H1 (cell line): ENCODE measurements around the gene TXNDC12.
"Not testable (repeated sequence)": the region's sequence is repeated elsewhere in the genome, so short reads cannot be mapped to it uniquely, and the experiment has no call there.

Experiments
- EZH2 ChIP-seq: fragments of 200-600 bp; sonication (generic); IDR thresholded peaks from 2 replicates; pipeline ENCODE4 v1.7.1; 2012; ENCODE audit warnings: low read depth, mild to moderate bottlenecking, moderate library complexity, low read length, inconsistent platforms; ENCODE audit not compliant: severe bottlenecking
- TF ChIP-seq, protein P1 (sequence below): IDR thresholded peaks from 2 replicates; pipeline ENCODE4 v1.6.1; 2011; ENCODE audit warnings: low read depth, mild to moderate bottlenecking, low read length; ENCODE audit not compliant: insufficient read depth

DNA sequence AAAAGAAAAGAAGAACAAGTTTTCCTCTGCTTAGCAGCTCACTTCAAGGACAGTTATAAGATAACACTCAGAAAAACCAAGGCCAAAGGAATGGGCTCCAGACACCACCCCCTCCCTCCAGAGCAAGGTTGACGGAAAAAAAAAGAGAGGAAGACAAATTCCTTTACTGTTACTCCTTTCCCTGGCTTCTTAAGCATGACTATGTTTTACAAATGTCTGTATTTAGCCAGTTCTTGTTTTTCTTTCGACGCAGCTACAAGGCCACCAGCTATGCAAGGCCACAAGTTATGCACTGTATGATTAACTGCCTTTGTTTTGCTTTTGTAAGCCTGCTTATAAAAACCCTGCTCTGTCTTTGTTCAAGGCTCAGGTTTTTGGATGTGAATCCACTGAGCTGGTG is 49.4 kb downstream of the TXNDC12 start:
- not testable (repeated sequence) for TF ChIP-seq EZH2
- TF ChIP-seq, protein P1, sequence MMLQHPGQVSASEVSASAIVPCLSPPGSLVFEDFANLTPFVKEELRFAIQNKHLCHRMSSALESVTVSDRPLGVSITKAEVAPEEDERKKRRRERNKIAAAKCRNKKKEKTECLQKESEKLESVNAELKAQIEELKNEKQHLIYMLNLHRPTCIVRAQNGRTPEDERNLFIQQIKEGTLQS: not testable (repeated sequence)
